Measurements from ENCODE around the gene NOCT. TPM values are rescaled to one million over a fixed set of nuclear protein-coding genes. Genes with fewer than 3 reads are reported as not detected.

Gene NOCT
- total RNA-seq, 1 experiment from 2014 or later, result 17.1 TPM

DNA sequence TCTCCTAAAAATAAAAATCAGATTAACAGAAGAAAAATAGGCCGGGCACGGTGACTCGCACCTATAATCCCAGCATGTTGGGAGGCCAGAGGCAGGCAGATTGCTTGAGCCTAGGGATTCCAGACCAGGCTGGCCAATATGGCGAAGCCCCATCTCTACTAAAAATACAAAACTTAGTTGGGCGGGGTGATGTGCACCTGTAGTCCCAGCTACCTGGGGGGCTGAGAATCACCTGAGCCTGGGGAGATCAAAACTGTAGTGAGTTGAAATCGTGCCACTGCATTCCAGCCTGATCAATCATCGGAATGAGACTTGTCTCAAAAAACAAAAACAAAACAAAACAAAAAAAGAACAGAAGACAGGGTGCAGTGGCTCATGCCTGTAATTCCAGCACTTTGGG, 32.8 kb upstream of the NOCT start:
- H3K27me3 ChIP-seq (ENCODE audit: control insufficient read depth, insufficient read depth, low read length), result no peaks in the 10 kb centered on the region
- DNase-seq (ENCODE audit: low read depth, low spot score), result no peak
- H3K36me3 ChIP-seq (ENCODE audit: control insufficient read depth, insufficient read depth, low read length), result no peaks in the 10 kb centered on the region
- POLR2A ChIA-PET, result no interaction called here
- no peaks in the 10 kb centered on the region for H3K9me3 ChIP-seq (ENCODE audit: control insufficient read depth, insufficient read depth, low read depth, low read length)
- CTCF ChIA-PET, result no interaction called here
- in situ Hi-C loops (cut with HindIII; ENCODE audit: low pct_unique_long_range_greater_than_20kb, low sequenced_read_pairs) (no loop called here), intact Hi-C loops (cut with micrococcal nuclease; ENCODE audit: unreplicated experiment) (no loop called here)
- peaks cover 3% of the 10 kb centered on the region; the same call in 1 of the 2 replicates for H3K4me1 ChIP-seq (ENCODE audit: control insufficient read depth, insufficient read depth, low read length)
- TF ChIP-seq POLR2AphosphoS5 (IDR thresholded peaks at IDR 0.05; ENCODE audit: low read depth, low read length), result no peak
- TF ChIP-seq TCF7L2 (IDR thresholded peaks at IDR 0.05; ENCODE audit: low read depth, low read length), result no peak
- TF ChIP-seq SIN3A (IDR thresholded peaks at IDR 0.05; ENCODE audit: borderline replicate concordance, insufficient read depth, low read depth, low read length), result no peak
- TF ChIP-seq, protein P1, sequence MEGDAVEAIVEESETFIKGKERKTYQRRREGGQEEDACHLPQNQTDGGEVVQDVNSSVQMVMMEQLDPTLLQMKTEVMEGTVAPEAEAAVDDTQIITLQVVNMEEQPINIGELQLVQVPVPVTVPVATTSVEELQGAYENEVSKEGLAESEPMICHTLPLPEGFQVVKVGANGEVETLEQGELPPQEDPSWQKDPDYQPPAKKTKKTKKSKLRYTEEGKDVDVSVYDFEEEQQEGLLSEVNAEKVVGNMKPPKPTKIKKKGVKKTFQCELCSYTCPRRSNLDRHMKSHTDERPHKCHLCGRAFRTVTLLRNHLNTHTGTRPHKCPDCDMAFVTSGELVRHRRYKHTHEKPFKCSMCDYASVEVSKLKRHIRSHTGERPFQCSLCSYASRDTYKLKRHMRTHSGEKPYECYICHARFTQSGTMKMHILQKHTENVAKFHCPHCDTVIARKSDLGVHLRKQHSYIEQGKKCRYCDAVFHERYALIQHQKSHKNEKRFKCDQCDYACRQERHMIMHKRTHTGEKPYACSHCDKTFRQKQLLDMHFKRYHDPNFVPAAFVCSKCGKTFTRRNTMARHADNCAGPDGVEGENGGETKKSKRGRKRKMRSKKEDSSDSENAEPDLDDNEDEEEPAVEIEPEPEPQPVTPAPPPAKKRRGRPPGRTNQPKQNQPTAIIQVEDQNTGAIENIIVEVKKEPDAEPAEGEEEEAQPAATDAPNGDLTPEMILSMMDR (IDR thresholded peaks at IDR 0.05), result no peak
- TF ChIP-seq, protein P2, sequence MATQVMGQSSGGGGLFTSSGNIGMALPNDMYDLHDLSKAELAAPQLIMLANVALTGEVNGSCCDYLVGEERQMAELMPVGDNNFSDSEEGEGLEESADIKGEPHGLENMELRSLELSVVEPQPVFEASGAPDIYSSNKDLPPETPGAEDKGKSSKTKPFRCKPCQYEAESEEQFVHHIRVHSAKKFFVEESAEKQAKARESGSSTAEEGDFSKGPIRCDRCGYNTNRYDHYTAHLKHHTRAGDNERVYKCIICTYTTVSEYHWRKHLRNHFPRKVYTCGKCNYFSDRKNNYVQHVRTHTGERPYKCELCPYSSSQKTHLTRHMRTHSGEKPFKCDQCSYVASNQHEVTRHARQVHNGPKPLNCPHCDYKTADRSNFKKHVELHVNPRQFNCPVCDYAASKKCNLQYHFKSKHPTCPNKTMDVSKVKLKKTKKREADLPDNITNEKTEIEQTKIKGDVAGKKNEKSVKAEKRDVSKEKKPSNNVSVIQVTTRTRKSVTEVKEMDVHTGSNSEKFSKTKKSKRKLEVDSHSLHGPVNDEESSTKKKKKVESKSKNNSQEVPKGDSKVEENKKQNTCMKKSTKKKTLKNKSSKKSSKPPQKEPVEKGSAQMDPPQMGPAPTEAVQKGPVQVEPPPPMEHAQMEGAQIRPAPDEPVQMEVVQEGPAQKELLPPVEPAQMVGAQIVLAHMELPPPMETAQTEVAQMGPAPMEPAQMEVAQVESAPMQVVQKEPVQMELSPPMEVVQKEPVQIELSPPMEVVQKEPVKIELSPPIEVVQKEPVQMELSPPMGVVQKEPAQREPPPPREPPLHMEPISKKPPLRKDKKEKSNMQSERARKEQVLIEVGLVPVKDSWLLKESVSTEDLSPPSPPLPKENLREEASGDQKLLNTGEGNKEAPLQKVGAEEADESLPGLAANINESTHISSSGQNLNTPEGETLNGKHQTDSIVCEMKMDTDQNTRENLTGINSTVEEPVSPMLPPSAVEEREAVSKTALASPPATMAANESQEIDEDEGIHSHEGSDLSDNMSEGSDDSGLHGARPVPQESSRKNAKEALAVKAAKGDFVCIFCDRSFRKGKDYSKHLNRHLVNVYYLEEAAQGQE (IDR thresholded peaks at IDR 0.05; ENCODE audit: insufficient read depth in 1 of 2, low read depth in 2 of 2, low read length in 1 of 2), result no peak
- BruUV-seq (replicated peaks), result no TSS peak
- no peak overlapping the region for H3K4me3 ChIP-seq (ENCODE audit: low read depth in 2 of 2, low read length in 2 of 2)
- no peak for ATAC-seq
- no peak overlapping the region for H3K27ac ChIP-seq (ENCODE audit: low read length)

DNA sequence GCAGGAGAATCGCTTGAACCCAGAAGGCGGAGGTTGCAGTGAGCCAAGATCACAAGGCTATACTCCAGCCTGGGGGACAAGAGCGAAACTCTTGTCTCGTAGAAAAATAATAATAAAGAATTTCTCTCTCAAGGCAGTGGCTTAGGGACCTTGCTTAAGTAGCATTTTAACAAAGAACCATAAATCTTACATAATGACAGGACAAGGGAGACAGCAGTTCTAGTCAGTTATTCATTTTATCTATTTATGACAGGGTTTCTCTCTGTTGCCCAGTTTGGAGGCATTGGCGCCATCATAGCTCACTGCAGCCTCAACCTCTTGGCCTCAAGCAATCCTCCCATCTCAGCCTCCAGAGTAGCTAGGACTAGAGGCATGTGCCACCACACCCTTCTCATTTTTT, 31.9 kb upstream of the NOCT start:
- Histone ChIP-seq H3K4me1 (ENCODE audit: control insufficient read depth, insufficient read depth, low read length) (peaks cover 3% of the 10 kb centered on the region; the same call in 1 of the 2 replicates), H3K4me3 (ENCODE audit: low read depth in 2 of 2, low read length in 2 of 2) (no peak overlapping the region), H3K36me3 (ENCODE audit: control insufficient read depth, insufficient read depth, low read length) (no peaks in the 10 kb centered on the region), H3K9me3 (ENCODE audit: control insufficient read depth, insufficient read depth, low read depth, low read length) (no peaks in the 10 kb centered on the region), H3K27ac (ENCODE audit: low read length) (no peak overlapping the region), H3K27me3 (ENCODE audit: control insufficient read depth, insufficient read depth, low read length) (no peaks in the 10 kb centered on the region)
- no peak for ATAC-seq
- in situ Hi-C loops (cut with HindIII; ENCODE audit: low pct_unique_long_range_greater_than_20kb, low sequenced_read_pairs) (no loop called here), intact Hi-C loops (cut with micrococcal nuclease; ENCODE audit: unreplicated experiment) (no loop called here)
- no TSS peak for BruUV-seq (replicated peaks)
- ChIA-PET CTCF (no interaction called here), POLR2A (no interaction called here)
- no peak for DNase-seq (ENCODE audit: low read depth, low spot score)
- TF ChIP-seq, protein P1 (IDR thresholded peaks at IDR 0.05), result no peak
- TF ChIP-seq POLR2AphosphoS5 (IDR thresholded peaks at IDR 0.05; ENCODE audit: low read depth, low read length) (no peak), SIN3A (IDR thresholded peaks at IDR 0.05; ENCODE audit: borderline replicate concordance, insufficient read depth, low read depth, low read length) (no peak), TCF7L2 (IDR thresholded peaks at IDR 0.05; ENCODE audit: low read depth, low read length) (no peak)
- TF ChIP-seq, protein P2 (IDR thresholded peaks at IDR 0.05; ENCODE audit: insufficient read depth in 1 of 2, low read depth in 2 of 2, low read length in 1 of 2), result no peak

All from Panc1 (cell line).